GM13977 (cell line): Measurements from ENCODE around the gene RNF25.

Source experiments
- DNase-seq: peaks from one replicate; pipeline ENCODE4 v3.0.0; 2012; ENCODE audit warnings: low spot score
- in situ Hi-C: fragments of 300-500 bp; cut with MboI; formaldehyde crosslinking; loops from one replicate; pipeline ENCODE4 v1.12.0; 2022; ENCODE audit warnings: low sequenced_read_pairs, low pct_unique_long_range_greater_than_20kb, mixed read lengths, inconsistent platforms; ENCODE audit not compliant: unreplicated experiment
- TF ChIP-seq, protein P1 (sequence below): IDR thresholded peaks from 2 replicates; pipeline ENCODE4 v1.5.1; 2012; ENCODE audit warnings: mild to moderate bottlenecking, control low read depth; ENCODE audit not compliant: insufficient read depth; ENCODE audit errors: extremely low read depth, missing control alignments

The RNF25 gene

DNA sequence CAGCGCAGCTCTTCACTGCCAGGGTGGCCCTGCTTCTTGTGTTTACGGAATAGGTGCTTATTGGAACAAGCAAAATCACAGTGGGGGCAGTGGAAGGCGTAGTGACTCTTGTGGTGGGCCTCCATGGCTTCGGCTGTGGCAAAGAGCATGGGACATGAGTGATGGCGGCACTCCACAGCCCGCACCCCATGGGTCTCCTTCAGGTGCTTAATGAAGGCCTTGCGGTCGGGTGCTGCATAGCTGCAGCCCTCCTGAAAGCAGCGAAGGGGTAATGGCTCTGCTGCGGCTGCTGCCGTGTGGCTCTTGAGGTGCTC is 23.1 kb downstream of the RNF25 start:
- TF ChIP-seq, protein P1, sequence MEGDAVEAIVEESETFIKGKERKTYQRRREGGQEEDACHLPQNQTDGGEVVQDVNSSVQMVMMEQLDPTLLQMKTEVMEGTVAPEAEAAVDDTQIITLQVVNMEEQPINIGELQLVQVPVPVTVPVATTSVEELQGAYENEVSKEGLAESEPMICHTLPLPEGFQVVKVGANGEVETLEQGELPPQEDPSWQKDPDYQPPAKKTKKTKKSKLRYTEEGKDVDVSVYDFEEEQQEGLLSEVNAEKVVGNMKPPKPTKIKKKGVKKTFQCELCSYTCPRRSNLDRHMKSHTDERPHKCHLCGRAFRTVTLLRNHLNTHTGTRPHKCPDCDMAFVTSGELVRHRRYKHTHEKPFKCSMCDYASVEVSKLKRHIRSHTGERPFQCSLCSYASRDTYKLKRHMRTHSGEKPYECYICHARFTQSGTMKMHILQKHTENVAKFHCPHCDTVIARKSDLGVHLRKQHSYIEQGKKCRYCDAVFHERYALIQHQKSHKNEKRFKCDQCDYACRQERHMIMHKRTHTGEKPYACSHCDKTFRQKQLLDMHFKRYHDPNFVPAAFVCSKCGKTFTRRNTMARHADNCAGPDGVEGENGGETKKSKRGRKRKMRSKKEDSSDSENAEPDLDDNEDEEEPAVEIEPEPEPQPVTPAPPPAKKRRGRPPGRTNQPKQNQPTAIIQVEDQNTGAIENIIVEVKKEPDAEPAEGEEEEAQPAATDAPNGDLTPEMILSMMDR = no peak
- DNase-seq = no peak
- in situ Hi-C loops = loop anchor here (10.0 kb wide), 1 partner anchor 244 kb away; no protein-coding TSS in a partner anchor

DNA sequence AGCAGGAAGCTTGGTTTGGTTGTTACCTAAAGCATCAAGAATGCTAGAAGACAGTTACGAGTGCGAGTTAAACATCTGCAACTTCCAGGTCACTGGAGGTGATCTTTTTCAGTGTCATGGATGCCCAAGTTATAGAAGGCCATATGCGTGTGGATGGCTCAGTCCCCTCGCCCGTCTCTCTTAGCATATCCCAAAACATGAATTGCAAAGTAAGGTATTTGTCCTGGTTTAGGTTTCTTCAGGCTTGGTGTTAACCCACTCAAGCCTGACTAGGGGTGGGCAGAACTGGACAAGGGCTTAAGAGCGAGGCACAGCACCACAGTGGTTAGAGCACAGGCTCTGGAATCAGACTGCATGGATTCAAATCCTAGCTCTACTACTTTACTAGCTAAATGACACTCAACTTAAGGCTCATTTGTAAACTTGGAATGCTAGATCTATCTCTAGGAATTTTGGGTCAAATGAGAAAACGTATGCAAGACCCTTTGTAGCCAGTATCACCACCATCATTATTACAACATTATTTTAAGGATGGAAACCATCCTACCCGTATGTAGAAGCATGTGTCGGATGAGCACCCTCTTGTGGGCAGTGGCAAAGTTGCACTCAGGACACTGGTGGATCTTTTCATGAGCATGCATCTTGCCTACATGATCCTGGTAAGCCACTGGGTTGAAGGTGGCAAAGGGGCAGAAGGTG is 23.6 kb downstream of the RNF25 start:
- in situ Hi-C loops = loop anchor here (10.0 kb wide), 1 partner anchor 243 kb away; no protein-coding TSS in a partner anchor
- peak; percentile 70 for DNase-seq
- TF ChIP-seq, protein P1 = peak; percentile 89

DNA sequence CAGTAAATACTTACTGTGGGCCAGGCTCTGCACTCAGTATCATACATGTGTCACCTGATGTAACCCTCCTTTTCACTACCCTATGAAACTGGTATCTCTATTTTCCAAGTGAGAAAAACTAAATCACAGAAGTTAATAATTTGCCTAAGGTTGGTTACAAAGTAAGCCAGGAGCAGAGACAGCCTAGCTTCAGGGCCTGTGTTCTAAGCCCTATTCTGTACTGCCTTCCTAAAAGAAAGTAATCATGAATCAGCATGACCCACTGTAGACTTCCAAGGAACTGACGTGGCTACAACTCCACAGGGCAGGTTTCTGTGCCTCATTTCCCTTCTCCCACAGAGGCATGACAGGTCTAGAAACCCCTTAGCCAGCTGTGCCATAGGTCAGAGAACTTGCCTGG is 26.7 kb downstream of the RNF25 start:
- TF ChIP-seq, protein P1 = no peak
- no peak for DNase-seq
- in situ Hi-C loops = loop anchor here (10.0 kb wide), 1 partner anchor 240 kb away; no protein-coding TSS in a partner anchor

DNA sequence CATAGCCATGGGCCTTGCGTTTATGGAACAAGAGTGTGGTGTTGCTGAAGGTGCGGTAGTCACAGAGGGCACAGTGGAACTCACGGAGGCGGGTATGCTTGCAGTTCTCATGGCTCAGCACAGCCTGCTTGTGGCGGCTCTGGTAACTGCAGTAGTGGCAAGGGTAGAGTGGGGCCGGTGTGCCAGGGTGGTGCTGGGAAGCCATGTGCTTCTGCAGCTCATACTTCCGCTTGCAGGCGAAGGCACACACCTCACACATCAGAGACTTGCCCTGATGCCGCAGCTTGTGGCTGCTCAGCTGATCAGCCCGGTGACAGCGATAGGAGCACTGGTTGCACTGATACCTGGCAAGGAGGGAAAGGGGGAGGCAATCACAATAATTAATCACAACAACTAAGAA is 27.1 kb downstream of the RNF25 start:
- DNase-seq = no peak
- TF ChIP-seq, protein P1 = no peak
- in situ Hi-C loops = loop anchor here (10.0 kb wide), 1 partner anchor 240 kb away; no protein-coding TSS in a partner anchor

DNA sequence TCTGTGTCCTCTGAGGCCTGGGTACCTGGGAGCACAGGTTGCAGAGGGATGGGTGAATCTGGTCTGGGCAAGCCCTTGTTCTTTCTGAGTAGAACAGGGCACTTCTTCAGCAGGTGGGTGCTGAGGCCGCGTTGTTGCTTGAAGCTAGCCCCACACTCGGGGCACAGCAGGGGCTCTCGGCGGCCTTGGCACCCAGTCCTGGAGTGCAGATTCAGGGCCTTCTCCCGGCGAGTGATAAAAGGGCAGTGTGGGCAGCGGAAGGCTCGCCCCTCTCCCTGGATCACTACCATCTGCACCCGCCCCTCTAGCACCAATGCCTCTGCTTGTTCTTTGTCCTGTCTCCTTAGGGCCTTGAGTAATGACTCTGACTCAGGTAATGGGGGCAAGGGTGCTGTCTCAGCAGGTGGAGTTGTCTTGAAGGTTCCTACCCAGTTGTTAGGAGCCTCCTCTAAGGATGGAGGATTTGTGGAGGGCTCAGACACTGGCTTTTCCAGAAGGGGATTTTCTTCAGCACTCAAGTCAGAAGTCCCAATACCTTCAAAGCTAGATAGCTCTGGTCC is 28.0 kb downstream of the RNF25 start:
- TF ChIP-seq, protein P1 = no peak
- DNase-seq = no peak
- in situ Hi-C loops = loop anchor here (10.0 kb wide), 1 partner anchor 239 kb away; no protein-coding TSS in a partner anchor

DNA sequence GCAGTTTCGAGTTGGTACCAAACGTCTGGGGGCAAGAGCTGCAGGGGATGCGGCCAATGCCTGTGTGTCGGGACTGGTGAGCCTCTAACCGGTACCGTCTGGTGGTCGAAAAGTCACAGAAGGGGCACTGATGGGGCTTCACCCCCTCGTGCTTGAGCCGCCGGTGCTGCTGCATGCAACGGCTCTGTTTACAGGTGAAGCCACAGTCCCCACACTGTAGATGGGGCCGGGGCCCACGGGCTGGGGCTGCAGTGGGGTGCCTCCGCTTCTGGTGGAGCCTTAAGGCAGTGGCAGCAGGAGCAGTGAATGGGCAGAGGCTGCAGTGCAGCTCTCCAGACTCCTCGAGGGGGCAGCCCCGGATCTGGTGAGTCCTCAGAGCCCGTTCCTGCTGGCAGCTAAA is 29.0 kb downstream of the RNF25 start:
- in situ Hi-C loops = loop anchor here (10.0 kb wide), 1 partner anchor 238 kb away; no protein-coding TSS in a partner anchor
- TF ChIP-seq, protein P1 = no peak

More for the DNA sequence above, 29.0 kb downstream of the RNF25 start:
- no peak for DNase-seq
